Stomach (tissue), 4 donors: ENCODE results near the gene PKN3.

Experiments used
- CTCF ChIP-seq, 7 experiments: fragments of 450-650 bp in 4 of 7; fragments of 200-600 bp in 3 of 7; sonication (generic) in 3 of 7; IDR thresholded peaks; one replicate each; pipeline ENCODE4 v1.5.1; 2016 to 2019; ENCODE audit warnings: antibody characterized with exemption in 7 of 7, control low read depth in 2 of 7, mild to moderate bottlenecking in 1 of 7
- EP300 ChIP-seq: sonication (generic); formaldehyde crosslinking; IDR thresholded peaks from one replicate; pipeline ENCODE4 v1.6.1; 2017; ENCODE audit warnings: antibody characterized with exemption
- POLR2AphosphoS5 ChIP-seq, 3 donors: sonication (generic); formaldehyde crosslinking; IDR thresholded peaks; one replicate each; pipeline ENCODE4 v1.6.1; 2016; ENCODE audit warnings: antibody characterized with exemption in 3 of 3

GRCh38 chr9:128703616-128704355 lies 1.5 kb downstream of the PKN3 start:
- TF ChIP-seq CTCF (IDR thresholded peaks at IDR 0.05) = no peak
- no peak for TF ChIP-seq POLR2AphosphoS5 (IDR thresholded peaks at IDR 0.05)
- TF ChIP-seq EP300 = no peak
